Measurements from ENCODE around the gene AAK1.
A peak's percentile ranks its signal among the peaks of the same experiment; 100 is the strongest.
"Not testable (repeated sequence)": the region's sequence is repeated elsewhere in the genome, so short reads cannot be mapped to it uniquely, and the experiment has no call there.

Gene AAK1

GRCh38 chr2:69575371-69575770 lies 68.2 kb downstream of the AAK1 start:
- DNase-seq (ENCODE audit: low read depth in 2 of 2): not testable (repeated sequence)

GRCh38 chr2:69572641-69573040 lies 70.9 kb downstream of the AAK1 start:
- DNase-seq (ENCODE audit: low read depth in 2 of 2): no peak

GRCh38 chr2:69571189-69571588 lies 72.3 kb downstream of the AAK1 start:
- no peak for DNase-seq (ENCODE audit: low read depth in 2 of 2)

GRCh38 chr2:69570474-69570873 lies 73.1 kb downstream of the AAK1 start:
- no peak for DNase-seq (ENCODE audit: low read depth in 2 of 2)

GRCh38 chr2:69567909-69568300 lies 75.6 kb downstream of the AAK1 start:
- no peak for DNase-seq (ENCODE audit: low read depth in 2 of 2)

GRCh38 chr2:69567157-69567908 lies 76.2 kb downstream of the AAK1 start:
- no peak for DNase-seq (ENCODE audit: low read depth in 2 of 2)

- no peak for DNase-seq (ENCODE audit: low read depth in 2 of 2)
Observed at GRCh38 chr2:69566669-69567068, 76.9 kb downstream of the AAK1 start.

GRCh38 chr2:69565431-69565839 lies 78.1 kb downstream of the AAK1 start:
- peak; percentile 47 to 64 for DNase-seq (ENCODE audit: low read depth in 2 of 2)

- DNase-seq (ENCODE audit: low read depth in 2 of 2): no peak
Observed at GRCh38 chr2:69564604-69565003, 78.9 kb downstream of the AAK1 start.

- DNase-seq (ENCODE audit: low read depth in 2 of 2): no peak
Observed at GRCh38 chr2:69563021-69563420, 80.5 kb downstream of the AAK1 start.

GRCh38 chr2:69561101-69561500 lies 82.4 kb downstream of the AAK1 start:
- no peak for DNase-seq (ENCODE audit: low read depth in 2 of 2)

GRCh38 chr2:69560147-69560482 lies 83.4 kb downstream of the AAK1 start:
- DNase-seq (ENCODE audit: low read depth in 2 of 2): no peak

GRCh38 chr2:69559442-69560146 lies 83.9 kb downstream of the AAK1 start:
- DNase-seq (ENCODE audit: low read depth in 2 of 2): no peak

GRCh38 chr2:69556008-69556407 lies 87.5 kb downstream of the AAK1 start:
- DNase-seq (ENCODE audit: low read depth in 2 of 2): no peak

GRCh38 chr2:69554981-69555380 lies 88.6 kb downstream of the AAK1 start:
- no peak for DNase-seq (ENCODE audit: low read depth in 2 of 2)

GRCh38 chr2:69554568-69554967 lies 89.0 kb downstream of the AAK1 start:
- no peak for DNase-seq (ENCODE audit: low read depth in 2 of 2)

GRCh38 chr2:69553991-69554390 lies 89.5 kb downstream of the AAK1 start:
- no peak for DNase-seq (ENCODE audit: low read depth in 2 of 2)

GRCh38 chr2:69550511-69550910 lies 93.0 kb downstream of the AAK1 start:
- not testable (repeated sequence) for DNase-seq (ENCODE audit: low read depth in 2 of 2)

- no peak for DNase-seq (ENCODE audit: low read depth in 2 of 2)
Observed at GRCh38 chr2:69549421-69549820, 94.1 kb downstream of the AAK1 start.

GRCh38 chr2:69547984-69548715 lies 95.4 kb downstream of the AAK1 start:
- DNase-seq (ENCODE audit: low read depth in 2 of 2): no peak

GRCh38 chr2:69546646-69547045 lies 96.9 kb downstream of the AAK1 start:
- no peak for DNase-seq (ENCODE audit: low read depth in 2 of 2)

GRCh38 chr2:69545477-69545932 lies 98.0 kb downstream of the AAK1 start:
- DNase-seq (ENCODE audit: low read depth in 2 of 2): no peak

GRCh38 chr2:69544951-69545350 lies 98.6 kb downstream of the AAK1 start:
- no peak for DNase-seq (ENCODE audit: low read depth in 2 of 2)

All from stimulated activated CD8-positive, alpha-beta memory T cell treated with anti-CD3 and anti-CD28 coated beads, Interleukin-7, amount 100 ng/mL, for 1 hour (primary cell).